Measurements from ENCODE around the gene CLASP1.

- TF ChIP-seq EZH2phosphoT487 (IDR thresholded peaks at IDR 0.05; ENCODE audit: borderline replicate concordance, low read depth, low read length): no peak
- TF ChIP-seq CTCF (conservative IDR thresholded peaks at IDR 0.05; ENCODE audit: low read length): no peak
Measured at GRCh38 chr2:121375621-121376159, 273.6 kb downstream of the CLASP1 start.
